HAP-1 (cell line): ENCODE measurements around the gene FBLN2.
"Not testable (repeated sequence)": the region's sequence is repeated elsewhere in the genome, so short reads cannot be mapped to it uniquely, and the experiment has no call there.

Experiments used
- DNase-seq, 2 experiments: peaks; one replicate each; pipeline ENCODE4 v3.0.0-alpha.2; 2016 to 2020; ENCODE audit warnings: low spot score in 2 of 2
- H3K27me3 ChIP-seq: fragments of 250-450 bp; sonication (Bioruptor Pico); 2 replicates; pipeline ENCODE4 v1.5.1; 2020; ENCODE audit warnings: low read depth, mild to moderate bottlenecking, moderate library complexity
- H3K36me3 ChIP-seq: fragments of 250-450 bp; sonication (Bioruptor Pico); replicated peaks from 2 replicates; pipeline ENCODE4 v1.5.1; 2020; ENCODE audit warnings: mild to moderate bottlenecking
- H3K4me1 ChIP-seq: fragments of 250-450 bp; sonication (Bioruptor Pico); 2 replicates; pipeline ENCODE4 v1.5.1; 2020; ENCODE audit warnings: mild to moderate bottlenecking
- H3K4me3 ChIP-seq: fragments of 250-450 bp; sonication (Bioruptor Pico); 2 replicates; pipeline ENCODE4 v1.5.1; 2020; ENCODE audit warnings: mild to moderate bottlenecking, moderate library complexity
- H3K9me3 ChIP-seq: fragments of 250-450 bp; sonication (Bioruptor Pico); 2 replicates; pipeline ENCODE4 v1.5.1; 2020; ENCODE audit warnings: mild to moderate bottlenecking, moderate library complexity
- in situ Hi-C: fragments of 300-500 bp; cut with MboI; formaldehyde crosslinking; loops from 3 replicates; pipeline ENCODE4 v1.14.3; 2020; ENCODE audit warnings: low sequenced_read_pairs, inconsistent platforms, mixed read lengths

FBLN2 gene

DNA sequence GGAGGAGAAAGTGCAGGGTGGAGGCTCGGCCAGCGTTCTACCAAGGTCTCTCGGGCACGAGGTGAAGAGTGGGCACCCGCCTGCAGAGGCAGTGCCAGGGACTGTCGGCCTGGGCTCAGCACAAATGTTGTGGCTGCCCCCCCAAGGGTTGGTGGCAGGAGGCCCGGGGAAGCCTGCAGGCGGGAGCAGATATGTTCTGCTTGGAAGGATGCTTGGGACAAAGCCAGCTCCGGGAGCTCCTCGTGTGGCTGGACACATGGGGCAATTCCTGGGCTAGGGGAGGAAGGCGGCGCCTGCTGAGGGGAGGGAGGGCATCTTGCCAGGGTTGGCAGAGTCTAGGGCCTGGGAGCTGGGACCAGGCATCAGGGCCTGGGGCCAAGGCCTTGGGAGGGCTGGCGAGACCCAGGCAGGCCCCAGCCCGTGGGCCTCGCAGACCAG is 30.4 kb upstream of the FBLN2 start:
- Histone ChIP-seq H3K9me3 (no peaks in the 10 kb centered on the region), H3K27me3 (peaks cover 8% of the 10 kb centered on the region; the same call in 1 of the 2 replicates), H3K4me3 (no peak overlapping the region), H3K4me1 (no peaks in the 10 kb centered on the region), H3K36me3 (no peaks in the 10 kb centered on the region)
- no peak for DNase-seq
- in situ Hi-C loops, result no loop called here

- Histone ChIP-seq H3K9me3 (no peaks in the 10 kb centered on the region), H3K4me1 (no peaks in the 10 kb centered on the region), H3K36me3 (no peaks in the 10 kb centered on the region), H3K4me3 (no peak overlapping the region), H3K27me3 (peaks cover 6% of the 10 kb centered on the region; the same call in 1 of the 2 replicates)
- in situ Hi-C loops, result no loop called here
- DNase-seq, result no peak
These were observed 29.7 kb upstream of the FBLN2 start for GRCh38 chr3:13519006-13519791.

DNA sequence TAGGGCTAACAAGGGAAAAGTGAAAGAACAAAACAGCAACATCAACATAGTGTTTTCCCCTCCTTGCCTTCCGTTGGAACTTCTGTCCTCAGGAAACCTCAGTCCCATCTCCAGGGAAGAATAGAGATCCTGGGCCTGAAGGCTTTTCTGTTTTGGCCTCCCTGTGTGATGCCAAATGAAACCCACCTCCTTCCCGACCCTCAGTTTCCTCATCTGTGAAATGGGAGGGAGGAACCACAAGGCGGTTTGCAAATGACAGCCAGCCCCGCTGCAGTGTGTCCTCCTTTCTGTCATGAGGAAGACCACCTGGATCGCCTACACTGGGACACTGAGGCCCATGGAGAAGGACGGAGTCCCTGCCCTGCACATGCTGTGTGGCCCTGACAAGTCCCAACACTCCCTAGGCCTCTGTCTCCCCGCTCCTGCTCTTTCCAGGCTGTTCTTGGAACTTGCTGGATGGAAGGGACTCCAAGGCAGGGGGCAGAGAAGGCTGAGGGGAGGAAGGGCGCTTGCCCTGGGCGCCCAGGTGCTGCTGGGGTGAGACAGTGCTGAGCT is 28.5 kb upstream of the FBLN2 start:
- no peak for DNase-seq
- in situ Hi-C loops, result no loop called here
- H3K36me3 ChIP-seq, result no peaks in the 10 kb centered on the region
- no peak overlapping the region for H3K4me3 ChIP-seq
- H3K4me1 ChIP-seq, result no peaks in the 10 kb centered on the region
- H3K27me3 ChIP-seq, result no peaks in the 10 kb centered on the region
- H3K9me3 ChIP-seq, result no peaks in the 10 kb centered on the region

GRCh38 chr3:13521309-13521708 is 27.6 kb upstream of the FBLN2 start:
- Histone ChIP-seq H3K27me3 (no peaks in the 10 kb centered on the region; the same call in 1 of the 2 replicates), H3K9me3 (no peaks in the 10 kb centered on the region), H3K4me1 (no peaks in the 10 kb centered on the region), H3K36me3 (no peaks in the 10 kb centered on the region), H3K4me3 (no peak overlapping the region)
- no peak for DNase-seq
- in situ Hi-C loops, result no loop called here

DNA sequence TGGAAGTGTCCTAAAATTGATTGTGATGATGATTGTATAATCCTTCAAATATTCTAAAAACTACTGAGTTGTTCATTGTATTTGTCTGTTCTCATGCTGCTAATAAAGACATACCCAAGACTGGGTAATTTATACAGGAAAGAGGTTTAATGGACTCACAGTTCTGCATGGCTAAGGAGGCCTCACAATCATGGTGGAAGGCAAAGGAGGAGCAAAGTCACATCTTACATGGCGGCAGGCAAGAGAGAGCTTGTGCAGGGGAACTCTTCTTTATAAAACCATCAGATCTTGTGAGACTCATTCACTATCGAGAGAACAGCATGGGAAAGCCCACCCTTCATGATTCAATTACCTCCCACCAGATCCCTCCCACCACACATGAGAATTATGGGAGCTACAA is 27.2 kb upstream of the FBLN2 start:
- H3K9me3 ChIP-seq, in situ Hi-C loops, H3K4me1 ChIP-seq, H3K4me3 ChIP-seq, H3K27me3 ChIP-seq, H3K36me3 ChIP-seq, DNase-seq: not testable (repeated sequence)

DNA sequence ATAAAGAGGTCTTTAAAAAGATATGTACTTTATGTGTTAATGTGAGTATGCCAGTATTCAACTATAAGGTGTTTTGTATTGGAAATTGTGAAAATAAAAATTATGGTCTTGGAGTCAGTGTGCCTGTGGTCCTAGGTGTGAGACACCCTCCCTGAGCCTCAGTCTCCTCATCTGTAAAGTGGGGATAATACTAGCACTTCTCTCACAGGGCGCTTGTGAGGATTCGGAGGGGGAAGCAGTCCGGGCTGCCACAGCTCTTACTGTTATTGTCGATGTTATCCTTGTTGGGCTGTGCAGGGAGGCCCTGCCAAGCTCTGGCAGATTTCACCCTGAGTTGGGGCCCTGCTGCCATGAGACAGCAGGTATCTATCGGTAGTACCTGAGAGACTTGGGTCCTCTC is 26.7 kb upstream of the FBLN2 start:
- no peaks in the 10 kb centered on the region for H3K4me1 ChIP-seq
- no peaks in the 10 kb centered on the region; the same call in 1 of the 2 replicates for H3K27me3 ChIP-seq
- no peak for DNase-seq
- no peak overlapping the region for H3K4me3 ChIP-seq
- H3K36me3 ChIP-seq, result no peaks in the 10 kb centered on the region
- H3K9me3 ChIP-seq, result no peaks in the 10 kb centered on the region
- in situ Hi-C loops, result no loop called here

DNA sequence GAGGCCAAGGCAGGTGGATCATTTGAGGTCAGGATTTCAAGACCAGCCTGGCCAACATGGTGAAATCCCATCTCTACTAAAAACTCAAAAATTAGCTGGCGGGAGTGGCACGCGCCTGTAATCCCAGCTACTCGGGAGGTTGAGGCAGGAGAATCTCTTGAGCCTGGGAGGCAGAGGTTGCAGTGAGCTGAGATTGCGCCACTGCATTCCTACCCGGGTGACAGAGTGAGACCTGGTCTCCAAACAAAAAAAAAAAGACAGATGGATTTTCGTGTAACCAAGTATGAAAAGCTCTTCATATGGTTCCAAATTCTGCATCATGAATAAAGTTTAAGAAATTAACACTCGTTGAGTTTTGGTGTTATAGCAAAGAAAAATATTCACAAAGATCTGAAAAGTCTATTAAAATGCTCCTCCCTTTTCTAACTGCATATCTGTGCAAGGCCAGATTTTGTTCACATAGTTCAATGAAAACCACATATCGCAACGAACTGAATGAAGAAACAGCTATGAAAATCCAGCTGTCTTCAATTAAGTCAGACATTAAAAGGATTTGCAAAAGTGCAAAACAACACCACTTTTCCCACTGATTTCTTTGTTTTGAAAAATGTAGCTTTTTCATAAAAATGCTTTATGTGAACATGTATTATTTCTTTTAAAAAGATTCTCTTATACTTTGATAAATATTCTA is 23.8 kb upstream of the FBLN2 start:
- Histone ChIP-seq H3K4me3 (no peak overlapping the region), H3K9me3 (no peaks in the 10 kb centered on the region), H3K27me3 (peaks cover 3% of the 10 kb centered on the region; the same call in 1 of the 2 replicates), H3K4me1 (no peaks in the 10 kb centered on the region), H3K36me3 (no peaks in the 10 kb centered on the region)
- no peak for DNase-seq
- in situ Hi-C loops, result no loop called here

DNA sequence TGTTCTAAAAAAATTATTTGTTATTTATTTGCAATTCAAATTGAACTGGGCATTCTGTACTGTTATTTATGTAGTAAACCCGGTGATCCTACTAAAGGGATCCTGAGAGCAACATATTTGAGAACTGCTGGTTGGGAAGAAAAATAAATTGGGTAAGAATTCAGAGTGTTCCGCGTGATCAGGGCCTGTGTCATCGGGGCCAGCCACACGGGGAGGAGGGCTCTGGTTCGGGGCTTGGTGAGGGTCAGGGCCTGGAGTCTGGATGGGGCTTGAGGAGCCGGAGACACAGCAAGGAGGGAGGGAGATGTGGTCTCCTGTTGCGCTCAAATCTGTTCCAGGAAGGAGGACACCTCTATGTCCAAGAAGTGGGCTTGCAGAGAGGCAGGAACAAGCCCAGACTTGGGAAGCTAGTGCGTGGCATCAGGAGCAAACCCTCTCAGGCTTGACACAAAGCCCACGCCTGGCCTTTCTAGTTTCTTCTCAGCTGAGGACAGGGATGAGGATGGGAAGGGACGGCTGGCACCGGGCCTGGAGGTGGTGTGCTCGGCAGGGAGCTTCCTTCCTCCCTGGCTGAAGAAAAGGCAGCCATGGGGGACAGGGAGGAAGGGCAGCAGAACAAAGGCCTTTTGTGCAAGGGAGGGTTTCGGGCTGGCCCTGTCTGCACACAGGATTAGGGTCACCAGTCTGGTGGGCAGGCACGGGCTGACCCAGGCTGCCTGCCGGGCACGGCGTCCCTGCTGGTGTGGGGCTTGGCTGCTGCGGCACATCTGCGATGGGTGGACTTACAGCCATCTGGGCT is 22.9 kb upstream of the FBLN2 start:
- no peaks in the 10 kb centered on the region for H3K4me1 ChIP-seq
- H3K36me3 ChIP-seq, result no peaks in the 10 kb centered on the region
- no peak for DNase-seq
- peaks cover 3% of the 10 kb centered on the region; the same call in 1 of the 2 replicates for H3K27me3 ChIP-seq
- in situ Hi-C loops, result no loop called here
- H3K4me3 ChIP-seq, result no peak overlapping the region
- no peaks in the 10 kb centered on the region for H3K9me3 ChIP-seq

DNA sequence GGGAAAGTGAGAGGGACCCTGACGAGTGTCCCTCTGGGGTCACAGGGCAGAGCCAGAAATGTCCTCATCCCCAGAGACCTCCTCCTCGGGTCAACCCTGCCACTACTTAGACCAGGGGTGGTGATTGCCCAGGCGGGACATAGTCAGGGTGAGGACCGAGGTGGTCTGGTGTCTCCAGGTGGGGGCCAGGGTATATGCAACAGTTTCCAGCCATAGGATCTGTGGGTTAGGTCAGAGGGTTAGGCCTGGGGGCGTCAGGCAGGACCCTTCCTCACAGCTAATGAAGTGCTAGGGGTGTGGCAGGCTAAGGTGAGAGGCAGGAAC is 22.3 kb upstream of the FBLN2 start:
- Histone ChIP-seq H3K36me3 (no peaks in the 10 kb centered on the region), H3K27me3 (peaks cover 3% of the 10 kb centered on the region; the same call in 1 of the 2 replicates), H3K4me3 (no peak overlapping the region), H3K4me1 (no peaks in the 10 kb centered on the region), H3K9me3 (no peaks in the 10 kb centered on the region)
- no peak for DNase-seq
- in situ Hi-C loops, result no loop called here

- peak; percentile 51 to 58 for DNase-seq
- no peaks in the 10 kb centered on the region for H3K36me3 ChIP-seq
- H3K4me1 ChIP-seq, result no peaks in the 10 kb centered on the region
- no peaks in the 10 kb centered on the region for H3K9me3 ChIP-seq
- H3K4me3 ChIP-seq, result no peak overlapping the region
- in situ Hi-C loops, result no loop called here
- H3K27me3 ChIP-seq, result peaks cover 3% of the 10 kb centered on the region; the same call in 1 of the 2 replicates
These were observed 20.6 kb upstream of the FBLN2 start for GRCh38 chr3:13528217-13528867.

DNA sequence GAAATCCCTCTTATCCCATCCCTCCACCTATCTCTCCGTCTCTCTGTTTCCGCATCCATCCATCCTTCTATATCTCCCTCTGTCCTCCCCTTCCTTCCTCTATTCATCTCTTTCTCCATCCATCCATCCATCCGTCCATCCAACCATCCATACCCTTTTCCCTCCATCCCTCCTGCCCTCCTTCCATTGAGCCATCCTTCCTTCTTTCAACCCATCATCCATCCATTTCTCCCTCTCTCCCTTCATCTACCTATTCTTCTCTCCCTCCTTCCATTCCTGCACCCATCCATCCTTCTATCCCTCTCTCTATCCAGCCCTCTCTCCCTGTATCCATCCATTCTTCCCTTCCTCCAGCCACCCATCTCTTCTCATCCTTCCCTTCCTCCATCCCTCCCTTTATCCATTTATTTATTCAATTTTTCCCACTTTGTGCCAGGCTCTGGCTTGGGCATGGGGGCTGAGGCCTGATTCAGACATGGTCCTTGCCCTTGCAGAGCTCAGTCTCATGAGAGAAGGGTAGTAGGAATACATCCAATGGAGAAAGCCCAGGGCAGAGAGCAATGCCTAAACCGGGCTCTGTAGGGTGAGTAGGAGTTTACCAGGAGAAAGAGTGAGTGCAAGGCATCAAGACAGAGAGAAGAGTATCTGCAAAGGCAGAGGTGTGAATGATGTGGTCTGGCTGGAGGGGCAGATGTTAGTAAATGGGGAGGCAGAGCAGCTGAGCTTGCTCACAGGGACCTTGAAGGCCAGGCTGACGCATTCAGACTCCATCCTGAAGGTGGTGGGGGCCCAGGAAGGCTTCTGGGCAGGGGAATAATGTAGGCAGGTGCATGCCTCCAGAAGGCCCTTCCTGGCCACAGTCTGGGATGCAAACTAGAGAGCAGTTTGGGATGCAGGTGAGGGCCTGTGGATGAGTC is 19.5 kb upstream of the FBLN2 start:
- peaks cover 6% of the 10 kb centered on the region; the same call in 1 of the 2 replicates for H3K27me3 ChIP-seq
- no peaks in the 10 kb centered on the region for H3K9me3 ChIP-seq
- in situ Hi-C loops, result no loop called here
- H3K4me3 ChIP-seq, result no peak overlapping the region
- no peak for DNase-seq
- H3K36me3 ChIP-seq, result no peaks in the 10 kb centered on the region
- no peaks in the 10 kb centered on the region for H3K4me1 ChIP-seq

DNA sequence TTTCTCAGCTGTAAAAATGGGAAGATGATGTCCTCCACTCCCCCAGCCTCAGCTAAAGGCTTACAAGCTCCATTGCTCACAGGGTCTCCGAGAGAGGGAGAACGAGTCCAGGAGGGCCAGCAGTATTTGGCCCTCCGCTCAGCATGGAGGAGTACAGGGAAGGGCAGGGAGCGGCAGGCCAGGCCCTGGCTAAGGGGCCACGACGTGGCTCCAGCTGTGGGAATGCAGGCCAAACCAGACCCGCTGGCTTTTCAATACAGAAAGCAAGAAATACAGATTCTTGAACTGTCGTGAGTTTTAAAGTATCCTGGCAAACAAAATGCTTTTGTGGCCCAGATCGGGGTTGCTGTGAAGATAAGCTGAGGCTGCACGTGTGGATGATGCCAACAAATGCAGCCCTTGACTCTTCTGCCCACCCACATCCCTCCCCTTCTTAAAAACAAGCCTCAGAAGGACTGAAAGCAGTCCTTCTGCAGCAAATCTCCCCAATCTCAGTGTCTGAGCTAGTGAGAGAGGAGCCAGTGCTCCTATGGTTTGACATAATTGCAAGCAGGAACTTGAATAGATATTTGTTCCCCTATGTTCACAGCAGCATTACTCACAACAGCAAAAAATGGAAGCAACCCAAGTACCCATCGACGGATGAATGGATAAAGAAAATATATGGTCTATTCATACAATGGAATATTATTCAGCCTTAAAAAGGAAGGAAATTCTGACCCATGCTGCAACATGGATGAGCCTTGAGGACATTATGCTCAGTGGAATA is 18.5 kb upstream of the FBLN2 start:
- no peak for DNase-seq
- Histone ChIP-seq H3K9me3 (no peaks in the 10 kb centered on the region), H3K36me3 (no peaks in the 10 kb centered on the region), H3K27me3 (peaks cover 6% of the 10 kb centered on the region; the same call in 1 of the 2 replicates), H3K4me3 (no peak overlapping the region), H3K4me1 (no peaks in the 10 kb centered on the region)
- in situ Hi-C loops, result no loop called here
